GM12878 (cell line): ENCODE data around the gene IL20RB.

Source experiments
- ATF2 ChIP-seq: IDR thresholded peaks from 2 replicates; pipeline ENCODE4 v1.6.1; 2012; ENCODE audit warnings: low read length, inconsistent platforms
- MAX ChIP-seq: IDR thresholded peaks from 2 replicates; pipeline ENCODE4 v1.6.1; 2012; ENCODE audit warnings: low read depth, low read length, improper control_type of control experiment

GRCh38 chr3:137052298-137052697 is 94.5 kb downstream of the IL20RB start:
- TF ChIP-seq ATF2 (no peak), MAX (no peak)
